Endothelial cell of umbilical vein (primary cell): Measurements from ENCODE around the gene ATP6V1G2. TPM values are rescaled to one million over a fixed set of nuclear protein-coding genes. Genes with fewer than 3 reads are reported as not detected.

ENCODE experiments used
- BruUV-seq: library from RNA; stranded (reverse); fragments of 400-500 nt; replicated peaks from 2 replicates; lab custom pipeline; 2021; lab: Mats Ljungman, UMichigan
- CTCF ChIA-PET: fragments of 300-600, 350-600 bp; sonication (Branson Sonifier 250); formaldehyde crosslinking; loops from one replicate; lab custom pipeline; 2021; ENCODE audit warnings: antibody characterized with exemption, inconsistent platforms; lab: Charles Lee
- POLR2A ChIA-PET: fragments of 300-600, 350-600 bp; sonication (Branson Sonifier 250); formaldehyde crosslinking; loops from one replicate; lab custom pipeline; 2021; ENCODE audit warnings: antibody characterized with exemption, inconsistent platforms; lab: Charles Lee
- DNase-seq: peaks from one replicate; pipeline ENCODE4 v3.0.0-alpha.2; 2011; ENCODE audit warnings: low read depth, low spot score
- FAIRE-seq: peaks from 2 replicates; lab custom pipeline; 2011; peaks lifted over from hg19 to GRCh38; lab: Jason Lieb, UNC
- H2AFZ ChIP-seq: 2 replicates; pipeline ENCODE4 v1.6.0; 2012; ENCODE audit warnings: low read depth, low read length, control low read depth, inconsistent platforms
- H3K27ac ChIP-seq: 2 replicates; pipeline ENCODE4 v1.5.1; 2011; ENCODE audit warnings: low read depth, mild to moderate bottlenecking, control low read depth, low read length, moderate library complexity; ENCODE audit not compliant: insufficient read depth
- H3K27me3 ChIP-seq, 2 experiments: 2 replicates each; pipeline versions ENCODE4 v1.6.0 to v1.6.1; 2011; ENCODE audit warnings: low read length in 2 of 2, mixed read lengths in 1 of 2; ENCODE audit not compliant: control insufficient read depth in 2 of 2, insufficient read depth in 2 of 2
- H3K36me3 ChIP-seq, 2 experiments: 2 replicates in 1 of 2; 3 replicates in 1 of 2; pipeline ENCODE4 v1.5.1; 2011; ENCODE audit warnings: low read length in 2 of 2, mild to moderate bottlenecking in 1 of 2, moderate library complexity in 1 of 2; ENCODE audit not compliant: control insufficient read depth in 2 of 2, insufficient read depth in 2 of 2; ENCODE audit errors: extremely low read depth in 1 of 2
- H3K4me1 ChIP-seq: 3 replicates; pipeline ENCODE4 v1.5.1; 2011; ENCODE audit warnings: mild to moderate bottlenecking, low read length; ENCODE audit not compliant: control insufficient read depth, insufficient read depth; ENCODE audit errors: extremely low read depth
- H3K4me2 ChIP-seq: 2 replicates; pipeline ENCODE4 v1.6.1; 2011; ENCODE audit warnings: low read length, control low read depth, mixed read lengths; ENCODE audit not compliant: insufficient read depth
- H3K4me3 ChIP-seq, 3 experiments: fragments of 200-600 bp in 1 of 3; sonication (generic), shearing (Covaris generic) in 1 of 3; replicated peaks in 1 of 3; 2 replicates each; pipeline ENCODE4 v1.5.1; 2011 to 2016; ENCODE audit warnings: control low read depth in 3 of 3, low read length in 3 of 3, mild to moderate bottlenecking in 2 of 3, inconsistent platforms in 1 of 3, low read depth in 1 of 3, moderate library complexity in 1 of 3; ENCODE audit not compliant: insufficient read depth in 1 of 3
- H3K79me2 ChIP-seq: 2 replicates; pipeline ENCODE4 v1.6.0; 2012; ENCODE audit warnings: low read length, inconsistent platforms; ENCODE audit not compliant: control insufficient read depth, insufficient read depth
- H3K9ac ChIP-seq: replicated peaks from 2 replicates; pipeline ENCODE3; 2011; ENCODE audit warnings: low read length, control low read depth; ENCODE audit not compliant: insufficient read depth; ENCODE audit errors: extremely low read depth
- H3K9me1 ChIP-seq: replicated peaks from 3 replicates; pipeline ENCODE4 v1.6.0; 2011; ENCODE audit warnings: mild to moderate bottlenecking, low read length; ENCODE audit not compliant: control insufficient read depth, insufficient read depth; ENCODE audit errors: extremely low read depth
- H3K9me3 ChIP-seq: replicated peaks from 2 replicates; pipeline ENCODE4 v1.5.1; 2012; ENCODE audit warnings: low read length, inconsistent platforms; ENCODE audit not compliant: control insufficient read depth, insufficient read depth
- H4K20me1 ChIP-seq: replicated peaks from 2 replicates; pipeline ENCODE3; 2011; ENCODE audit warnings: mild to moderate bottlenecking, low read length; ENCODE audit not compliant: control insufficient read depth, insufficient read depth; ENCODE audit errors: extremely low read depth
- EZH2 ChIP-seq: IDR thresholded peaks from 2 replicates; pipeline ENCODE4 v1.6.1; 2012; ENCODE audit warnings: borderline replicate concordance, low read depth, mild to moderate bottlenecking, moderate library complexity, low read length, inconsistent platforms; ENCODE audit not compliant: severe bottlenecking
- FOS ChIP-seq: IDR thresholded peaks from 2 replicates; pipeline ENCODE4 v1.6.1; 2011; ENCODE audit warnings: mild to moderate bottlenecking, low read length, moderate library complexity, borderline replicate concordance; ENCODE audit not compliant: insufficient read depth
- GATA2 ChIP-seq: IDR thresholded peaks from 2 replicates; pipeline ENCODE4 v1.7.0; 2011; ENCODE audit warnings: low read depth, mild to moderate bottlenecking, moderate library complexity, mixed read lengths, low read length; ENCODE audit not compliant: insufficient read length, insufficient read depth
- JUN ChIP-seq: IDR thresholded peaks from 2 replicates; pipeline ENCODE4 v1.6.1; 2011; ENCODE audit warnings: borderline replicate concordance, low read depth; ENCODE audit not compliant: insufficient read length, insufficient read depth
- MAX ChIP-seq: IDR thresholded peaks from 2 replicates; pipeline ENCODE4 v1.6.1; 2011; ENCODE audit not compliant: insufficient read depth, insufficient read length
- MYC ChIP-seq: IDR thresholded peaks from one replicate; pipeline ENCODE4 v1.6.1; 2011; ENCODE audit warnings: mild to moderate bottlenecking, low read depth, low read length
- POLR2A ChIP-seq: IDR thresholded peaks from 2 replicates; pipeline ENCODE4 v1.6.1; 2012; ENCODE audit warnings: low read depth, mild to moderate bottlenecking, control low read depth, low read length
- POLR2AphosphoS5 ChIP-seq: IDR thresholded peaks from 2 replicates; pipeline ENCODE4 v1.6.1; 2012; ENCODE audit warnings: low read depth, mild to moderate bottlenecking, control low read depth, low read length, moderate library complexity; ENCODE audit not compliant: insufficient read depth
- dilution Hi-C: fragments of 300-500 bp; cut with MboI; formaldehyde crosslinking; loops from one replicate; pipeline ENCODE4 v1.15.0; 2019; ENCODE audit warnings: low sequenced_read_pairs; ENCODE audit not compliant: extremely low pct_ligation_motif_present
- intact Hi-C: fragments of 100-400 bp; cut with micrococcal nuclease; formaldehyde crosslinking; loops from one replicate; pipeline ENCODE4 v1.10.0; 2022
- polyA plus RNA-seq, 4 experiments: library from polyadenylated mRNA; depleted of rRNA in 3 of 4; stranded (reverse) in 3 of 4; unstranded in 1 of 4; fragments of >200 nt; gene quantifications; 2 replicates each; pipeline versions ENCODE4 v1.2.1 to v1.2.3, GENCODE V29; 2011 to 2012; ENCODE audit warnings: missing spikeins in 1 of 4
- total RNA-seq: library from RNA; stranded (reverse); gene quantifications from 2 replicates; pipeline ENCODE4 v1.2.3, GENCODE V29; 2021
- TF ChIP-seq, protein P1 (sequence below), 2 donors: IDR thresholded peaks; 1 replicate in 1 of 2; 2 replicates in 1 of 2; pipeline ENCODE4 v1.5.1; 2011; ENCODE audit warnings: low read length in 2 of 2, mild to moderate bottlenecking in 2 of 2, moderate library complexity in 2 of 2, control low read depth in 1 of 2, inconsistent platforms in 1 of 2, low read depth in 1 of 2; ENCODE audit not compliant: insufficient read depth in 1 of 2; ENCODE audit errors: extremely low read depth in 1 of 2

The ATP6V1G2 gene
- total and polyA plus RNA-seq, 2 donors (not counting 3 experiments of a cell fraction or from before 2014, with no cell fraction given) = 0.70 to 0.84 TPM

- no peak for TF ChIP-seq EZH2
- no peak for TF ChIP-seq POLR2AphosphoS5
- no peak for TF ChIP-seq FOS
- no peak for TF ChIP-seq MAX
- TF ChIP-seq, protein P1, sequence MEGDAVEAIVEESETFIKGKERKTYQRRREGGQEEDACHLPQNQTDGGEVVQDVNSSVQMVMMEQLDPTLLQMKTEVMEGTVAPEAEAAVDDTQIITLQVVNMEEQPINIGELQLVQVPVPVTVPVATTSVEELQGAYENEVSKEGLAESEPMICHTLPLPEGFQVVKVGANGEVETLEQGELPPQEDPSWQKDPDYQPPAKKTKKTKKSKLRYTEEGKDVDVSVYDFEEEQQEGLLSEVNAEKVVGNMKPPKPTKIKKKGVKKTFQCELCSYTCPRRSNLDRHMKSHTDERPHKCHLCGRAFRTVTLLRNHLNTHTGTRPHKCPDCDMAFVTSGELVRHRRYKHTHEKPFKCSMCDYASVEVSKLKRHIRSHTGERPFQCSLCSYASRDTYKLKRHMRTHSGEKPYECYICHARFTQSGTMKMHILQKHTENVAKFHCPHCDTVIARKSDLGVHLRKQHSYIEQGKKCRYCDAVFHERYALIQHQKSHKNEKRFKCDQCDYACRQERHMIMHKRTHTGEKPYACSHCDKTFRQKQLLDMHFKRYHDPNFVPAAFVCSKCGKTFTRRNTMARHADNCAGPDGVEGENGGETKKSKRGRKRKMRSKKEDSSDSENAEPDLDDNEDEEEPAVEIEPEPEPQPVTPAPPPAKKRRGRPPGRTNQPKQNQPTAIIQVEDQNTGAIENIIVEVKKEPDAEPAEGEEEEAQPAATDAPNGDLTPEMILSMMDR (IDR thresholded peaks at IDR 0.05; ENCODE audit: extremely low read depth in 1 of 2, insufficient read depth in 1 of 2, low read depth in 1 of 2, low read length in 2 of 2) = no peak
- no peak for TF ChIP-seq MYC
- TF ChIP-seq POLR2A = no peak
- no peak for TF ChIP-seq GATA2
- no peak for TF ChIP-seq JUN
- intact Hi-C loops = no loop called here
- no peak within 1 kb of the TSS for H3K9ac ChIP-seq
- POLR2A ChIA-PET = no interaction called here
- no peaks in the 10 kb centered on the region for H3K9me3 ChIP-seq
- no peaks in the 10 kb centered on the region for H3K4me1 ChIP-seq
- FAIRE-seq (no peak), DNase-seq (no peak)
- H2AFZ ChIP-seq = no peak within 1 kb of the TSS
- H3K4me3 ChIP-seq = no peak within 1 kb of the TSS
- CTCF ChIA-PET = interaction anchor here (17.0 to 32.6 kb wide), 2 partner anchors 16 to 23 kb away, joined by 286 to 1517 read pairs; partner anchors contain the start of genes ATP6V1G2, DDX39B, NCR3 and NFKBIL1
- no peak within 1 kb of the TSS for H3K27ac ChIP-seq
- dilution Hi-C loops = no loop called here
- no peaks in the 10 kb centered on the region for H3K27me3 ChIP-seq
- H3K4me2 ChIP-seq = no peak within 1 kb of the TSS
- H3K36me3 ChIP-seq = no peaks in the 10 kb centered on the region
- no peaks in the 10 kb centered on the region for H3K9me1 ChIP-seq
- no TSS peak for BruUV-seq
- H4K20me1 ChIP-seq = no peaks in the 10 kb centered on the region
- no peaks in the 10 kb centered on the region for H3K79me2 ChIP-seq
Observed at GRCh38 chr6:31572041-31572911, 25.9 kb upstream of the ATP6V1G2 start, which contains the start of gene LTA. Gene LTA, plus strand, starts transcription at chr6:31572289. Its CDS starts 454 bp downstream, at chr6:31572743.
